ENCODE results near the gene PPP2R5C.
"Not testable (repeated sequence)": the region's sequence is repeated elsewhere in the genome, so short reads cannot be mapped to it uniquely, and the experiment has no call there.

PPP2R5C gene

GRCh38 chr14:101716956-101717662 is 44.4 kb upstream of the PPP2R5C start:
- Histone ChIP-seq H3K9ac (ENCODE audit: insufficient read length) (no peak overlapping the region), H3K9me3 (ENCODE audit: low read depth, low read length) (no peaks in the 10 kb centered on the region), H3K36me3 (ENCODE audit: insufficient read depth, low read length) (no peaks in the 10 kb centered on the region), H3K4me3 (no peak overlapping the region), H3K27ac (no peak overlapping the region)
- DNase-seq (ENCODE audit: low read depth, low spot score) = no peak
- TF ChIP-seq FOXP2 (optimal IDR thresholded peaks at IDR 0.05; ENCODE audit: control extremely low read depth, extremely low read length, insufficient read depth) = no peak
- TF ChIP-seq POLR2AphosphoS5 (IDR thresholded peaks at IDR 0.05; ENCODE audit: borderline replicate concordance, low read depth, low read length) = no peak

- Histone ChIP-seq H3K9ac (ENCODE audit: insufficient read length) (no peak overlapping the region), H3K36me3 (ENCODE audit: insufficient read depth, low read length) (no peaks in the 10 kb centered on the region), H3K9me3 (ENCODE audit: low read depth, low read length) (no peaks in the 10 kb centered on the region), H3K4me3 (no peak overlapping the region), H3K27ac (no peak overlapping the region)
- no peak for TF ChIP-seq POLR2AphosphoS5 (IDR thresholded peaks at IDR 0.05; ENCODE audit: borderline replicate concordance, low read depth, low read length)
- TF ChIP-seq EZH2 (IDR thresholded peaks at IDR 0.05) = no peak
- TF ChIP-seq FOXP2 (optimal IDR thresholded peaks at IDR 0.05; ENCODE audit: control extremely low read depth, extremely low read length, insufficient read depth) = no peak
- no peak for DNase-seq (ENCODE audit: low read depth, low spot score)
Measured at GRCh38 chr14:101717663-101718490, 43.6 kb upstream of the PPP2R5C start.

- Histone ChIP-seq H3K9me3 (ENCODE audit: low read depth, low read length) (no peaks in the 10 kb centered on the region), H3K27ac (no peak overlapping the region), H3K9ac (ENCODE audit: insufficient read length) (no peak overlapping the region), H3K36me3 (ENCODE audit: insufficient read depth, low read length) (no peaks in the 10 kb centered on the region), H3K4me3 (no peak overlapping the region)
- TF ChIP-seq EZH2 (IDR thresholded peaks at IDR 0.05) = no peak
- TF ChIP-seq FOXP2 (optimal IDR thresholded peaks at IDR 0.05; ENCODE audit: control extremely low read depth, extremely low read length, insufficient read depth) = no peak
- no peak for TF ChIP-seq POLR2AphosphoS5 (IDR thresholded peaks at IDR 0.05; ENCODE audit: borderline replicate concordance, low read depth, low read length)
- DNase-seq (ENCODE audit: low read depth, low spot score) = no peak
Measured at GRCh38 chr14:101719045-101719645, 42.4 kb upstream of the PPP2R5C start.

- Histone ChIP-seq H3K27ac (no peak overlapping the region), H3K4me3 (no peak overlapping the region), H3K9ac (ENCODE audit: insufficient read length) (no peak overlapping the region), H3K9me3 (ENCODE audit: low read depth, low read length) (no peaks in the 10 kb centered on the region), H3K36me3 (ENCODE audit: insufficient read depth, low read length) (no peaks in the 10 kb centered on the region)
- no peak for DNase-seq (ENCODE audit: low read depth, low spot score)
- TF ChIP-seq EZH2 (IDR thresholded peaks at IDR 0.05) = no peak
- TF ChIP-seq POLR2AphosphoS5 (IDR thresholded peaks at IDR 0.05; ENCODE audit: borderline replicate concordance, low read depth, low read length) = no peak
- TF ChIP-seq FOXP2 (optimal IDR thresholded peaks at IDR 0.05; ENCODE audit: control extremely low read depth, extremely low read length, insufficient read depth) = no peak
Measured at GRCh38 chr14:101719708-101720107, 41.8 kb upstream of the PPP2R5C start.

- Histone ChIP-seq H3K9ac (ENCODE audit: insufficient read length) (no peak overlapping the region), H3K9me3 (ENCODE audit: low read depth, low read length) (no peaks in the 10 kb centered on the region), H3K36me3 (ENCODE audit: insufficient read depth, low read length) (no peaks in the 10 kb centered on the region), H3K4me3 (no peak overlapping the region), H3K27ac (no peak overlapping the region)
- DNase-seq (ENCODE audit: low read depth, low spot score) = no peak
- TF ChIP-seq EZH2 (IDR thresholded peaks at IDR 0.05) (no peak), FOXP2 (optimal IDR thresholded peaks at IDR 0.05; ENCODE audit: control extremely low read depth, extremely low read length, insufficient read depth) (no peak), POLR2AphosphoS5 (IDR thresholded peaks at IDR 0.05; ENCODE audit: borderline replicate concordance, low read depth, low read length) (no peak)
Measured at GRCh38 chr14:101721111-101721510, 40.4 kb upstream of the PPP2R5C start.

- Histone ChIP-seq H3K4me3 (no peak overlapping the region), H3K36me3 (ENCODE audit: insufficient read depth, low read length) (no peaks in the 10 kb centered on the region), H3K27ac (no peak overlapping the region), H3K9ac (ENCODE audit: insufficient read length) (no peak overlapping the region), H3K9me3 (ENCODE audit: low read depth, low read length) (no peaks in the 10 kb centered on the region)
- DNase-seq (ENCODE audit: low read depth, low spot score) = no peak
- TF ChIP-seq FOXP2 (optimal IDR thresholded peaks at IDR 0.05; ENCODE audit: control extremely low read depth, extremely low read length, insufficient read depth) (no peak), POLR2AphosphoS5 (IDR thresholded peaks at IDR 0.05; ENCODE audit: borderline replicate concordance, low read depth, low read length) (no peak), EZH2 (IDR thresholded peaks at IDR 0.05) (no peak)
Measured at GRCh38 chr14:101721951-101722661, 39.4 kb upstream of the PPP2R5C start.

GRCh38 chr14:101723061-101723595 is 38.4 kb upstream of the PPP2R5C start:
- Histone ChIP-seq H3K4me3 (no peak overlapping the region), H3K9ac (ENCODE audit: insufficient read length) (no peak overlapping the region), H3K9me3 (ENCODE audit: low read depth, low read length) (no peaks in the 10 kb centered on the region), H3K36me3 (ENCODE audit: insufficient read depth, low read length) (no peaks in the 10 kb centered on the region), H3K27ac (no peak overlapping the region)
- TF ChIP-seq POLR2AphosphoS5 (IDR thresholded peaks at IDR 0.05; ENCODE audit: borderline replicate concordance, low read depth, low read length) = no peak
- no peak for TF ChIP-seq FOXP2 (optimal IDR thresholded peaks at IDR 0.05; ENCODE audit: control extremely low read depth, extremely low read length, insufficient read depth)
- TF ChIP-seq EZH2 (IDR thresholded peaks at IDR 0.05) = no peak
- DNase-seq (ENCODE audit: low read depth, low spot score) = no peak

GRCh38 chr14:101725652-101726051 is 35.9 kb upstream of the PPP2R5C start:
- not testable (repeated sequence) for H3K9ac ChIP-seq (ENCODE audit: insufficient read length); H3K36me3 ChIP-seq (ENCODE audit: insufficient read depth, low read length); H3K27ac ChIP-seq; DNase-seq (ENCODE audit: low read depth, low spot score); H3K9me3 ChIP-seq (ENCODE audit: low read depth, low read length); H3K4me3 ChIP-seq

Data from SK-N-MC (cell line).